Left ventricle myocardium inferior (tissue), 1 donor: Measurements from ENCODE around the gene PRDM2. TPM values are rescaled to one million over a fixed set of nuclear protein-coding genes. Genes with fewer than 3 reads are reported as not detected.

Source experiments
- DNase-seq: peaks from one replicate; pipeline ENCODE4 v3.0.0-alpha.2; 2020
- H3K27ac ChIP-seq: fragments of 200-600 bp; replicated peaks from 2 replicates; pipeline ENCODE4 v1.8.0; 2021
- H3K27me3 ChIP-seq: fragments of 200-600 bp; 2 replicates; pipeline ENCODE4 v1.8.0; 2021; ENCODE audit warnings: low read depth
- H3K36me3 ChIP-seq: fragments of 200-600 bp; 2 replicates; pipeline ENCODE4 v1.8.0; 2021
- H3K4me1 ChIP-seq: fragments of 200-600 bp; 2 replicates; pipeline ENCODE4 v1.8.0; 2021
- H3K4me3 ChIP-seq: fragments of 200-600 bp; 2 replicates; pipeline ENCODE4 v1.8.0; 2021; ENCODE audit warnings: mild to moderate bottlenecking, moderate library complexity
- H3K9me3 ChIP-seq: fragments of 200-600 bp; replicated peaks from 2 replicates; pipeline ENCODE4 v1.8.0; 2021
- intact Hi-C: fragments of 100-400 bp; cut with micrococcal nuclease; formaldehyde crosslinking; loops from one replicate; pipeline ENCODE4 v1.11.0; 2022
- total RNA-seq: library from RNA; stranded (reverse); fragmentation: NEBNext Ultra II Directional; extraction: Animal tissue kit (Norgen Biotek cat#: 25700); gene quantifications from one replicate; pipeline ENCODE4 v1.2.1, GENCODE V29; 2021
- TF ChIP-seq, protein P1 (sequence below): fragments of 200-600 bp; IDR thresholded peaks from 2 replicates; pipeline ENCODE4 v1.8.0; 2021; ENCODE audit warnings: antibody characterized with exemption, mild to moderate bottlenecking, borderline replicate concordance
- donor health status: DM: no; HTN: yes; CAD: no; lungs with severe emphysema.

The PRDM2 gene
- total RNA-seq, 1 donor from 2014 or later: 36.1 TPM

DNA sequence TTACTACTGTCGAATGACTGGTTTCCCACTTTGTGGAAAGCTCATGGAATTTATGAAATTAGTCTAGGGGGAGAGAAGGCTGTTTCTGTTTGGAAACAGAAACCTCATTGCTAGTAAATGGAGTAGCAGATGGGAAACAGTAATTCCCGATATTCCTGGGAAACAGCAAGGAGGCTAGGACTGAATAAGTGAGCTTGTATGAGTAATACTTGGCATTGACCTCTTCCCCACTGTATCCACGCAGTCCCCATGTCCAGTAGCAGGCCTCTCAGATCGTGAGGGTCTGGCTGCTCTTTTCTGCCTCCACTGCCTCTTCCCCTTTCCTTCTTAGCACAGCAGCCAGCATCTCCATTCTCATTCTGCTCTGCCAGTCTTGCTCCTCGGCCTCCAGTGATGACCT, 75.5 kb downstream of the PRDM2 start:
- intact Hi-C loops: no loop called here
- Histone ChIP-seq H3K27me3 (no peaks in the 10 kb centered on the region), H3K4me3 (no peak overlapping the region), H3K4me1 (peaks cover 18% of the 10 kb centered on the region), H3K27ac (no peak overlapping the region), H3K36me3 (peaks cover 68% of the 10 kb centered on the region), H3K9me3 (no peaks in the 10 kb centered on the region)
- no peak for DNase-seq
- TF ChIP-seq, protein P1, sequence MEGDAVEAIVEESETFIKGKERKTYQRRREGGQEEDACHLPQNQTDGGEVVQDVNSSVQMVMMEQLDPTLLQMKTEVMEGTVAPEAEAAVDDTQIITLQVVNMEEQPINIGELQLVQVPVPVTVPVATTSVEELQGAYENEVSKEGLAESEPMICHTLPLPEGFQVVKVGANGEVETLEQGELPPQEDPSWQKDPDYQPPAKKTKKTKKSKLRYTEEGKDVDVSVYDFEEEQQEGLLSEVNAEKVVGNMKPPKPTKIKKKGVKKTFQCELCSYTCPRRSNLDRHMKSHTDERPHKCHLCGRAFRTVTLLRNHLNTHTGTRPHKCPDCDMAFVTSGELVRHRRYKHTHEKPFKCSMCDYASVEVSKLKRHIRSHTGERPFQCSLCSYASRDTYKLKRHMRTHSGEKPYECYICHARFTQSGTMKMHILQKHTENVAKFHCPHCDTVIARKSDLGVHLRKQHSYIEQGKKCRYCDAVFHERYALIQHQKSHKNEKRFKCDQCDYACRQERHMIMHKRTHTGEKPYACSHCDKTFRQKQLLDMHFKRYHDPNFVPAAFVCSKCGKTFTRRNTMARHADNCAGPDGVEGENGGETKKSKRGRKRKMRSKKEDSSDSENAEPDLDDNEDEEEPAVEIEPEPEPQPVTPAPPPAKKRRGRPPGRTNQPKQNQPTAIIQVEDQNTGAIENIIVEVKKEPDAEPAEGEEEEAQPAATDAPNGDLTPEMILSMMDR: no peak

GRCh38 chr1:13775916-13776315, 75.9 kb downstream of the PRDM2 start:
- no peaks in the 10 kb centered on the region for H3K9me3 ChIP-seq
- peaks cover 73% of the 10 kb centered on the region for H3K36me3 ChIP-seq
- no peak overlapping the region for H3K27ac ChIP-seq
- no peak for DNase-seq
- no peak overlapping the region for H3K4me3 ChIP-seq
- TF ChIP-seq, protein P1: no peak
- intact Hi-C loops: no loop called here
- H3K4me1 ChIP-seq: peaks cover 13% of the 10 kb centered on the region
- H3K27me3 ChIP-seq: no peaks in the 10 kb centered on the region

DNA sequence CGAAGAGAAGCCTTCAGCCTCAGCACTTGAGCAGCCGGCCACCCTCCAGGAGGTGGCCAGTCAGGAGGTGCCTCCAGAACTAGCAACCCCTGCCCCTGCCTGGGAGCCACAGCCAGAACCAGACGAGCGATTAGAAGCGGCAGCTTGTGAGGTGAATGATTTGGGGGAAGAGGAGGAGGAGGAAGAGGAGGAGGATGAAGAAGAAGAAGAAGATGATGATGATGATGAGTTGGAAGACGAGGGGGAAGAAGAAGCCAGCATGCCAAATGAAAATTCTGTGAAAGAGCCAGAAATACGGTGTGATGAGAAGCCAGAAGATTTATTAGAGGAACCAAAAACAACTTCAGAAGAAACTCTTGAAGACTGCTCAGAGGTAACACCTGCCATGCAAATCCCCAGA, 78.4 kb downstream of the PRDM2 start:
- H3K27me3 ChIP-seq: no peaks in the 10 kb centered on the region
- TF ChIP-seq, protein P1: no peak
- intact Hi-C loops: no loop called here
- peaks cover 30% of the 10 kb centered on the region for H3K4me1 ChIP-seq
- no peak for DNase-seq
- no peak overlapping the region for H3K4me3 ChIP-seq
- peaks cover 87% of the 10 kb centered on the region for H3K36me3 ChIP-seq
- no peaks in the 10 kb centered on the region for H3K9me3 ChIP-seq
- H3K27ac ChIP-seq: no peak overlapping the region

GRCh38 chr1:13779930-13780329, 79.9 kb downstream of the PRDM2 start:
- H3K4me3 ChIP-seq: no peak overlapping the region
- H3K4me1 ChIP-seq: peaks cover 45% of the 10 kb centered on the region
- intact Hi-C loops: no loop called here
- no peak for DNase-seq
- H3K27ac ChIP-seq: no peak overlapping the region
- H3K36me3 ChIP-seq: peaks cover 78% of the 10 kb centered on the region
- TF ChIP-seq, protein P1: no peak
- no peaks in the 10 kb centered on the region for H3K9me3 ChIP-seq
- no peaks in the 10 kb centered on the region for H3K27me3 ChIP-seq

DNA sequence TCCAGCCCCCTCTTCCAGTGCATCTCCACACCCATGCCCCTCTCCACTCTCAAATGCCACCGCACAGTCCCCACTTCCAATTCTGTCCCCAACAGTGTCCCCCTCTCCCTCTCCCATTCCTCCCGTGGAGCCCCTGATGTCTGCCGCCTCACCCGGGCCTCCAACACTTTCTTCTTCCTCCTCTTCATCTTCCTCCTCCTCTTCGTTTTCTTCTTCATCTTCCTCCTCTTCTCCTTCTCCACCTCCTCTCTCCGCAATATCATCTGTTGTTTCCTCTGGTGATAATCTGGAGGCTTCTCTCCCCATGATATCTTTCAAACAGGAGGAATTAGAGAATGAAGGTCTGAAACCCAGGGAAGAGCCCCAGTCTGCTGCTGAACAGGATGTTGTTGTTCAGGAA, 80.8 kb downstream of the PRDM2 start:
- intact Hi-C loops: no loop called here
- H3K36me3 ChIP-seq: peaks cover 69% of the 10 kb centered on the region
- DNase-seq: no peak
- peaks cover 51% of the 10 kb centered on the region for H3K4me1 ChIP-seq
- no peak overlapping the region for H3K4me3 ChIP-seq
- H3K9me3 ChIP-seq: no peaks in the 10 kb centered on the region
- TF ChIP-seq, protein P1: no peak
- no peak overlapping the region for H3K27ac ChIP-seq
- H3K27me3 ChIP-seq: no peaks in the 10 kb centered on the region

DNA sequence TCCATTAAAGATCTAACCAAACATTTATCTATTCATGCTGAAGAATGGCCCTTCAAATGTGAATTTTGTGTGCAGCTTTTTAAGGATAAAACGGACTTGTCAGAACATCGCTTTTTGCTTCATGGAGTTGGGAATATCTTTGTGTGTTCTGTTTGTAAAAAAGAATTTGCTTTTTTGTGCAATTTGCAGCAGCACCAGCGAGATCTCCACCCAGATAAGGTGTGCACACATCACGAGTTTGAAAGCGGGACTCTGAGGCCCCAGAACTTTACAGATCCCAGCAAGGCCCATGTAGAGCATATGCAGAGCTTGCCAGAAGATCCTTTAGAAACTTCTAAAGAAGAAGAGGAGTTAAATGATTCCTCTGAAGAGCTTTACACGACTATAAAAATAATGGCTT, 81.2 kb downstream of the PRDM2 start:
- H3K4me1 ChIP-seq: peaks cover 51% of the 10 kb centered on the region
- DNase-seq: no peak
- TF ChIP-seq, protein P1: no peak
- no peaks in the 10 kb centered on the region for H3K9me3 ChIP-seq
- H3K27me3 ChIP-seq: no peaks in the 10 kb centered on the region
- peaks cover 67% of the 10 kb centered on the region for H3K36me3 ChIP-seq
- no peak overlapping the region for H3K4me3 ChIP-seq
- intact Hi-C loops: no loop called here
- H3K27ac ChIP-seq: no peak overlapping the region
